Stimulated activated CD8-positive, alpha-beta memory T cell treated with anti-CD3 and anti-CD28 coated beads, Interleukin-15, amount 100 ng/mL, for 48 hours (primary cell): ENCODE data around the gene ASAP3.
"Not testable (repeated sequence)": the region's sequence is repeated elsewhere in the genome, so short reads cannot be mapped to it uniquely, and the experiment has no call there.

ENCODE experiments used
- DNase-seq, 2 donors: peaks; one replicate each; pipeline ENCODE4 v3.0.0-alpha.2; 2020; ENCODE audit warnings: low read depth in 2 of 2

ASAP3 gene

GRCh38 chr1:23514111-23514679 lies 30.2 kb upstream of the ASAP3 start:
- DNase-seq = no peak

DNA sequence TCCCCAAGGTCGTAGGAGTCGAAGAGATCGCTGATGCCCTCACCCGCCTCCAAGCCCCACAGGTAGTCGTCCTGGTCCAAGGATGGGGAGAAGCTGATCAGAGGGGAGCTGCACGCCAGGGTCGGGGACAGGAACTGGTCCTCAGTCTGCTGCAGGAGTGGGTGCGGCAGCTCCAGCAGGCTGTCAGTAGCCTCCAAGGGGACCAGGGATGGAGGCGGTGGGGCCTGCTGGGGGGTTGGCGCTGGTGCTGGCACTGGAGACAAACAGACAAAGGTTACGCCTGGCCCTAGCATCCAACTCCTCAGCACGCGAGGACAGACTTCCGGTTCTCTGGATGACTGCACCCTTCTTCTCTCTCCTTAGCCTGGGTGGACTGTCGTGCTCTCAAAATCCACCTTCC lies 25.9 kb upstream of the ASAP3 start:
- DNase-seq = no peak

DNA sequence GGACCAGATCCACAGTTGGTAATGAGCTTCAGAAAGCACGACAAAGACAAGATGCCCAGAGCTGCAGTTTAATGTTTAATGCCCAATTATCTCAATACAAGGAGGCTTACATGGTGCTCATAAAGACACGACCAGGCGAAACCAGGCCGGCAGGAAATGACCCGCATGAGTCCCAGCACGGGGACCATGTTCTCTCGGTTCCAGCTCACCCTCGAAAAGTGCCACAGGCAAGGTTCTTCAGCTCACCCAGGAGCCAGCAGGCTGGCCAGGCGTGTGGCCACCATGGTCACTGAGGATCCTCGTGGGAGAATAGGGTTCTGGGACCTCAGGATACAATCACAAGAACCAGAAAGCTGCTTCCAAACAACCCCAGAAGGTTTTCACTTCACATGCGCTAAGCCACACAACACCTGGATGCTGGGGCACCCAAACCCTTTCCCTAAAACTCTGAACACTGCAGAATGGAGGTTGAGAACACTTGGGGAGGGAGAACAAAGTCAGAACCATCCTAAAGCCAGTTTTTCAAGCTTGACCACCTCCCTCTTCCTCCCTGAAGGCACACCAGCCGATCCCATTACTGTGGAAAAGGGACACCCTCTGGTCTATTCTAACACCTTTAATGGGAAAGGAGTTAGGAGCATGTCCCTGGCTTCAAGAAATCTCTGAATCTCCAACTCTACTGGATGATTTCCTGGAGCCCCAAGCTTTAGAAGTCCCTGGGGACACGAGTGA lies 22.6 kb upstream of the ASAP3 start:
- no peak for DNase-seq

- no peak for DNase-seq
Measured at GRCh38 chr1:23505851-23506250, 21.9 kb upstream of the ASAP3 start.

GRCh38 chr1:23504156-23504555 lies 20.2 kb upstream of the ASAP3 start:
- DNase-seq = not testable (repeated sequence)

DNA sequence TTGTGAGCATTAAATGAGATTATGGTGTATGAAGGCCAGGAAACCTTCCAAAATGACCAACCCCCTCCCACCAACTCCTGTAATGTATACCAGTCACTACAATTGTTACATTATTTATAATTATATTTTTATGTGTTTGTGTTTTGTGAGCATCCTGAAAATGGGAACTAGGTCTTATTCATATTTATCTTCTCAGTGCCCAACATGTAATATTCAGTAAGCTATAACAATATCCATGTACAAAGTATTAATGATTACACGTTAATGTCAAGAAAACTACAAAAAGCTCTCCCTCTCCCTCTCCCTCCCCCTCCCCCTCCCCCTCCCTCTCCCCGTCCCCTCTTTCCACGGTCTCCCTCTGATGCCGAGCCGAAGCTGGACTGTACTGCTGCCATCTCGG lies 19.0 kb upstream of the ASAP3 start:
- DNase-seq = no peak

- no peak for DNase-seq
Measured at GRCh38 chr1:23500466-23500865, 16.5 kb upstream of the ASAP3 start.

DNA sequence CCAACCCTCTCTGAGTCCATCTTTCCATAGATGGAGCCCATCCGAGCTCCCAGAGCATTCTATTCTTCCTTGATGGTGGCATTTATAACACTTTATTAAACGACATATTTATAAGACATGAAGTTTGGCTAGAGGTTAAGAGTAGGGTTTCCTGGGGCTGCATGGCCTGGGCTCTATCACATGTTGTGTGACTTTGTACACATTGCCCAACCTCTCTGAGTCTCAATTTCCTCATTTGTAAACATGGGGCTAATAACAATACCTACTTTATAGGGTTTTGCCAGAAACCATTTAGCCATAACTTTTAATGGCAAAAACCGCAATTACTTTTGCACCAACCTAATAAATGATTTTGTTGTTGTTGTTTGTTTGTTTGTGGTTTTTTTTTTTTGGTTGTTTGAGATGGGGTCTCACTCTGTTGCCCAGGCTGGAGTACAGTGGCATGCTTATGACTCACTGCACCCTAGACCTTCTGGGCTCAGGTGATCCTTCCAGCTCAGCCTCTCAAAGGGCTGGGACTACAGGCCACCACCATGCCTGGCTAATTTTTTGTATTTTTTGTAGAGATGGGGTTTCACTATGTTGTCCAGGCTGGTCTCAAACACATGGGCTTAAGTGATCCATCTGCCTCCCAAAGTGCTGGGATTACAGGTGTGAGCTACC lies 13.9 kb upstream of the ASAP3 start:
- DNase-seq = no peak

DNA sequence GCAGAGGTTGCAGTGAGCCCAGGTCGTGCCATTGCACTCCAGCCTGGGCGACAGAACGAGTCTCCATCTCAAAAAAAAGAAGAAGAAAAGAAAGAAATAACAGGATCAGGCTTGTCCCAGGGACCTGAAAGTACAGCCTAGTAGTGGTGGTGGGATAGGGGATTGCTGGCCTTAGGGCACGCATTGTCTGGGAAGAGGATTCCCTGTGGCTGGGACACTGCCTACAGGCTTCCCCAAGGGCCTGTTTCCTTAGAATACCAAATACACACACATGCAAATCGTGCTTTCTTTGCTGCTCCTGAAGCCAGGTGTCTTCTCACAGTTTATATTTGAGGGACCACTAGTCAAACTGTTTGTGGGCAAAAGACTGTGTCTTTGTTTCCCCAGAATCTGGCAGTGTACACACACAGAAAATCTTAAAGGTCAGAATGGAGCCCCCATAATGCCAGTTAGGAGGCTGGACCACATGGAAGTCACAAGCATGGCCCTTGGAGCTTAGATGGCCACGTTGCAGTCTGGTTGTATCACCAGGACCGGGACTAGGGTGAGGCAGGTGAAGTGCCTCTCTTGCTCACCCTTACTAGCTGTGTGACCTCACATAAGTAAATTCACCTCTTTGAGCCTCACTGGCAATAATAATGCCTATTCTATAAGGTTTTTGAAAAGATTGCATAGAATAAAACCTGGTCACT lies 12.7 kb upstream of the ASAP3 start:
- no peak for DNase-seq

- DNase-seq = not testable (repeated sequence)
Measured at GRCh38 chr1:23494836-23495235, 10.9 kb upstream of the ASAP3 start.

GRCh38 chr1:23492776-23493175 lies 8.8 kb upstream of the ASAP3 start:
- not testable (repeated sequence) for DNase-seq

GRCh38 chr1:23492132-23492720 lies 8.2 kb upstream of the ASAP3 start:
- no peak for DNase-seq

DNA sequence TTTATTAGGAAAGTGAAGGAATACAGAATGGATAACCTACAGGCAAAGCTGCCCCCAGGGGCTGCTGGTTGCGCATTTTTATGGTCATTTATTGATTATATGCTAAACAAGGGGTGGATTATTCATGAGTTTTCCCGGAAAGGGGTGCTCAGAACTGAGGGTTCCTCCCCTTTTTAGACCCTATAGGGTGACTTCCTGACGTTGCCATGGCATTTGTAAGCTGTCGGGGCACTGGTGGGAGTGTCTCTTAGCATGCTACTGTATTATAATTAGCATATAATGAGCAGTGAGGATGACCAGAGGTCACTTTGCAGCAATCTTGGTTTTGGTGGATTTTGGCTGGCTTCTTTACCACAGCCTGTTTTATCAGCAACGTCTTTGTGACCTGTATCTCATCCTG lies 5.9 kb upstream of the ASAP3 start:
- DNase-seq = no peak

DNA sequence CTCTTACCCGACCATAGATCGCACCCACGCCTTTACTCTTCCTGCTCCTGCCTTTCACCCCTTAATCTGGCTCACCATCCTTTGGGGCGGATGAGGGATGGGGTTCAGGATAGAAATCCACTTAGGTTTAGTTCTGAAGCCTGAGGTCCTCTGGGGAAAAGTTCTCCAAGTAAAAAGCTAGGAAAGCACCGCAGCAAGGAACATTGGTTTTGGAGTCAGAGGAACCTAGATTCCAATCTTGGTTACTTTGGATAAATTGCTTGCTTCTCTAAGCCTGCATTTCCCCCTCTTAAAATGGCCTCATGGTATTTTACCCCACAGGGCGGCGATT lies 988 bp upstream of the ASAP3 start:
- DNase-seq = no peak

DNA sequence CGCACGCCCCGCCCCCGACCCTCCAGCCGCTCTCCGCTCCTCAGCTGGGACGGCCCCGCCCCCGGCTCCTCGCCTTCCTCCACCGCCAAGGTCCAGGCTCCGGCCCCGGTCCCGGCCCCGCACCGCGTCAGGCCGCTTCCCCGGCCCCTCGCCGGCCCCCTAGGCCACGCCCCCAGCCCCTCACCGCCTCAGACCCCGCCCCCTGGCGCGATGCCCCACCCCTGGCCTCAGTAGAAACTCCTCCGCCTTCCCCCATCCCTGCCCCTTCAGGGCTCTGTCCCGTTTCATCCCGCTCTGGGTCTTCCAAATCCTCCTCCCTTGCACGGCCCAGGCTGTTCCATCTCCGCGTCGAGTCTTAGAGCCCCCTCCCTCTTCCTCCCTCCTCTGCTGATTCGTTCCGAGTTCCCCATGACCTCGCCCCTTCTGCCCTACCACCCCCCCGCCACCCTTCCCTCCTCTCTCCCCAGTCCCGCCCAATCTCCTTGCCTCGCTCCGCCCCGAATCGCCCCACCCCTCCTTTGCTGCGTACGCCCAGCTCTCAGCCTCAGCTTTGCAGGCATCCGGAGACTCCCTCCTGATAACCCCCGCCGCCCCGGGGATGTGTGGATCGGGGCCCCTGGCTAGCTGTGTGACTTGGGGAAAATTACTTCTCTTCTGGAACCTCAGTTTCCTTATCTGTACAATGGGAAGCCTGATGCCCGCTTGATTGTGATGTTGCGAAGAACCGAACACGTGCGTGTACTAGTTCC lies 448 bp upstream of the ASAP3 start:
- DNase-seq = peak; percentile 72 to 78

- no peak for DNase-seq
Measured at GRCh38 chr1:23481904-23482303, 2.1 kb downstream of the ASAP3 start.

GRCh38 chr1:23481026-23481597 lies 2.9 kb downstream of the ASAP3 start:
- DNase-seq = no peak

DNA sequence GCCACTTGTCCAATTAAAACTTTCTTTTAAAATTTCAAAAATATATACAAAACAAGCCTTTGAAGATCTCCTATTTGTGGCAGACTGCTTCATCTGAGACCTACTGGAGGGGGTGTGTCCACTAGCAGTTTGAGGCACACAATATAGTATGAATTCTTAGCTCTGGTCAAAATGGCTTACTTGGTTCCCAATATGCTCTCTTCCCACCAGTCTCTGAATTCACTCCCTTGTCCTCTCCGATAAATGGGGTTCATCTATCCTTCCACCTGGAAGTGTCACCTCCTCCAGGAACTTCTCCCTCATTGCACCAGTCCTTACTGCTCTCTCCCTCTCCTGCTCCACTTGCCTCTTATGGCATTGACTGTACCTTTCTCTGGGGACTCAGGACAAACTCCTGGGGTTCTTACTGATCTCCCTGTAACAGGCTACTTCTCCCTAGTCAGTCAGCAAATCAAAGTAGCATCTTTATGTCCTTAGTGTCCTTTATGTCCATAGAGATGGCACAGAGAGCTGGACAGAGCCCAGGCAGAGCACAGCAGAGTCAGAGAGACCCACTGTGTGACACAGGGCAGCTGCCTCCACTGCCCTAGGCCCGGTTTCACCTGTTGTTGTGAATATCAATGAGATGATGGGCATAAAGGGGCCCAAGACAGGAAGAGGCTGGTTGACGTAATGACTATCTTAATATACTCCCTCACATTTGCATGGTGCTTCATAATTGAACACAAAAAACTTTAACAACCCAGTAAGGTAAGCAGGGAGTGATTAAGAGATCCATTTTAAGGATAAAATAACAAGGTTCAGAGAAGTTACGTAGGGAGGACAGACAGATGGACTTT lies 3.6 kb downstream of the ASAP3 start:
- DNase-seq = no peak

GRCh38 chr1:23479666-23479941 lies 4.4 kb downstream of the ASAP3 start:
- no peak for DNase-seq

- DNase-seq = no peak
Measured at GRCh38 chr1:23478896-23479665, 4.9 kb downstream of the ASAP3 start.
